GM12875 (cell line): ENCODE data around the gene FAM53B.

Experiments
- H3K4me3 ChIP-seq: one replicate; pipeline ENCODE4 v1.5.1; 2011; ENCODE audit warnings: low read depth, low read length, control low read depth
- CTCF ChIP-seq: IDR thresholded peaks from 2 replicates; pipeline ENCODE4 v1.5.1; 2011; ENCODE audit warnings: low read depth, mild to moderate bottlenecking, control low read depth, inconsistent platforms, low read length, moderate library complexity, borderline replicate concordance; ENCODE audit not compliant: insufficient read depth

FAM53B gene

GRCh38 chr10:124594240-124594639 lies 149.9 kb downstream of the FAM53B start:
- no peak overlapping the region for H3K4me3 ChIP-seq
- no peak for TF ChIP-seq CTCF

GRCh38 chr10:124593431-124593985 lies 150.7 kb downstream of the FAM53B start:
- no peak for TF ChIP-seq CTCF
- no peak overlapping the region for H3K4me3 ChIP-seq

GRCh38 chr10:124592736-124593430 lies 151.3 kb downstream of the FAM53B start:
- TF ChIP-seq CTCF: no peak
- no peak overlapping the region for H3K4me3 ChIP-seq

- no peak for TF ChIP-seq CTCF
- no peak overlapping the region for H3K4me3 ChIP-seq
Observed at GRCh38 chr10:124592101-124592500, 152.1 kb downstream of the FAM53B start.

- H3K4me3 ChIP-seq: no peak overlapping the region
- TF ChIP-seq CTCF: no peak
Observed at GRCh38 chr10:124591123-124591495, 153.1 kb downstream of the FAM53B start.

- H3K4me3 ChIP-seq: no peak overlapping the region
- no peak for TF ChIP-seq CTCF
Observed at GRCh38 chr10:124590216-124591122, 153.7 kb downstream of the FAM53B start.
